ENCODE data around the gene ENTR1.

GRCh38 chr9:136397643-136398042, 12.8 kb downstream of the ENTR1 start:
- no peak for TF ChIP-seq POLR2A (IDR thresholded peaks at IDR 0.05; ENCODE audit: low read length)
- TF ChIP-seq GATA1 (IDR thresholded peaks at IDR 0.05; ENCODE audit: low read depth, low read length) = no peak
